ENCODE data around the gene GIMAP7.

Gene GIMAP7

GRCh38 chr7:150553163-150553562 is 38.5 kb downstream of the GIMAP7 start:
- DNase-seq (ENCODE audit: extremely low spot score), result no peak
- ChIA-PET CTCF (no interaction called here), POLR2A (no interaction called here)
- TF ChIP-seq LEF1 (IDR thresholded peaks at IDR 0.05; ENCODE audit: borderline replicate concordance) (no peak), FOXA1 (IDR thresholded peaks at IDR 0.05) (no peak), TARDBP (IDR thresholded peaks at IDR 0.05) (no peak), CTBP1 (IDR thresholded peaks at IDR 0.05; ENCODE audit: borderline replicate concordance) (no peak), HDGF (IDR thresholded peaks at IDR 0.05; ENCODE audit: borderline replicate concordance) (no peak), L3MBTL2 (conservative IDR thresholded peaks at IDR 0.05) (no peak), FOXK2 (IDR thresholded peaks at IDR 0.05) (no peak), NFRKB (IDR thresholded peaks at IDR 0.05) (no peak), SUZ12 (IDR thresholded peaks at IDR 0.05) (no peak), PKNOX1 (IDR thresholded peaks at IDR 0.05) (no peak), SP1 (IDR thresholded peaks at IDR 0.05) (no peak), FOXM1 (IDR thresholded peaks at IDR 0.05; ENCODE audit: borderline replicate concordance) (no peak), BHLHE40 (IDR thresholded peaks at IDR 0.05; ENCODE audit: borderline replicate concordance) (no peak), ELF4 (IDR thresholded peaks at IDR 0.05) (no peak), ARNT (IDR thresholded peaks at IDR 0.05) (no peak), ZNF384 (IDR thresholded peaks at IDR 0.05) (no peak)

GRCh38 chr7:150556521-150557138 is 42.0 kb downstream of the GIMAP7 start:
- no peak for DNase-seq (ENCODE audit: extremely low spot score)
- ChIA-PET CTCF (no interaction called here), POLR2A (no interaction called here)
- TF ChIP-seq ZNF384 (IDR thresholded peaks at IDR 0.05) (no peak), BHLHE40 (IDR thresholded peaks at IDR 0.05; ENCODE audit: borderline replicate concordance) (no peak), LEF1 (IDR thresholded peaks at IDR 0.05; ENCODE audit: borderline replicate concordance) (no peak), FOXK2 (IDR thresholded peaks at IDR 0.05) (no peak), HDGF (IDR thresholded peaks at IDR 0.05; ENCODE audit: borderline replicate concordance) (no peak), CTBP1 (IDR thresholded peaks at IDR 0.05; ENCODE audit: borderline replicate concordance) (no peak), SP1 (IDR thresholded peaks at IDR 0.05) (no peak), FOXM1 (IDR thresholded peaks at IDR 0.05; ENCODE audit: borderline replicate concordance) (no peak), ARNT (IDR thresholded peaks at IDR 0.05) (no peak), TARDBP (IDR thresholded peaks at IDR 0.05) (no peak), ELF4 (IDR thresholded peaks at IDR 0.05) (no peak), PKNOX1 (IDR thresholded peaks at IDR 0.05) (no peak), L3MBTL2 (conservative IDR thresholded peaks at IDR 0.05) (no peak)

GRCh38 chr7:150560486-150560885 is 45.8 kb downstream of the GIMAP7 start:
- POLR2A ChIA-PET, result no interaction called here
- CTCF ChIA-PET, result no interaction called here
- TF ChIP-seq FOXA1 (IDR thresholded peaks at IDR 0.05) (no peak), NFRKB (IDR thresholded peaks at IDR 0.05) (no peak), SP1 (IDR thresholded peaks at IDR 0.05) (no peak)
- no peak for DNase-seq (ENCODE audit: extremely low spot score)

GRCh38 chr7:150562919-150563318 is 48.2 kb downstream of the GIMAP7 start:
- TF ChIP-seq BHLHE40 (IDR thresholded peaks at IDR 0.05; ENCODE audit: borderline replicate concordance) (no peak), HDGF (IDR thresholded peaks at IDR 0.05; ENCODE audit: borderline replicate concordance) (no peak), SP1 (IDR thresholded peaks at IDR 0.05) (no peak), CTBP1 (IDR thresholded peaks at IDR 0.05; ENCODE audit: borderline replicate concordance) (no peak), SUZ12 (IDR thresholded peaks at IDR 0.05) (no peak), LEF1 (IDR thresholded peaks at IDR 0.05; ENCODE audit: borderline replicate concordance) (no peak), ZNF384 (IDR thresholded peaks at IDR 0.05) (no peak), ELF4 (IDR thresholded peaks at IDR 0.05) (no peak), FOXK2 (IDR thresholded peaks at IDR 0.05) (no peak), FOXA1 (IDR thresholded peaks at IDR 0.05) (no peak), ARNT (IDR thresholded peaks at IDR 0.05) (no peak), PKNOX1 (IDR thresholded peaks at IDR 0.05) (no peak), TARDBP (IDR thresholded peaks at IDR 0.05) (no peak), FOXM1 (IDR thresholded peaks at IDR 0.05; ENCODE audit: borderline replicate concordance) (no peak), NFRKB (IDR thresholded peaks at IDR 0.05) (no peak), L3MBTL2 (conservative IDR thresholded peaks at IDR 0.05) (no peak)
- POLR2A ChIA-PET, result no interaction called here
- CTCF ChIA-PET, result no interaction called here
- DNase-seq (ENCODE audit: extremely low spot score), result no peak

GRCh38 chr7:150564006-150564405 is 49.3 kb downstream of the GIMAP7 start:
- TF ChIP-seq ELF4 (IDR thresholded peaks at IDR 0.05) (no peak), SP1 (IDR thresholded peaks at IDR 0.05) (no peak), BHLHE40 (IDR thresholded peaks at IDR 0.05; ENCODE audit: borderline replicate concordance) (no peak), LEF1 (IDR thresholded peaks at IDR 0.05; ENCODE audit: borderline replicate concordance) (no peak), CTBP1 (IDR thresholded peaks at IDR 0.05; ENCODE audit: borderline replicate concordance) (no peak), ZNF384 (IDR thresholded peaks at IDR 0.05) (no peak), ARNT (IDR thresholded peaks at IDR 0.05) (no peak), FOXK2 (IDR thresholded peaks at IDR 0.05) (no peak), SUZ12 (IDR thresholded peaks at IDR 0.05) (no peak), L3MBTL2 (conservative IDR thresholded peaks at IDR 0.05) (no peak), FOXA1 (IDR thresholded peaks at IDR 0.05) (no peak), TARDBP (IDR thresholded peaks at IDR 0.05) (no peak), PKNOX1 (IDR thresholded peaks at IDR 0.05) (no peak), FOXM1 (IDR thresholded peaks at IDR 0.05; ENCODE audit: borderline replicate concordance) (no peak), HDGF (IDR thresholded peaks at IDR 0.05; ENCODE audit: borderline replicate concordance) (no peak), NFRKB (IDR thresholded peaks at IDR 0.05) (no peak)
- DNase-seq (ENCODE audit: extremely low spot score), result no peak
- POLR2A ChIA-PET, result no interaction called here
- CTCF ChIA-PET, result no interaction called here

All from HEK293T (cell line).